EH (cell line): ENCODE data around the gene SLC43A3.
"Not testable (repeated sequence)": the region's sequence is repeated elsewhere in the genome, so short reads cannot be mapped to it uniquely, and the experiment has no call there.

ENCODE experiments used
- DNase-seq: peaks from one replicate; pipeline ENCODE4 v3.0.0-alpha.2; 2015; ENCODE audit warnings: low read depth

The SLC43A3 gene

DNA sequence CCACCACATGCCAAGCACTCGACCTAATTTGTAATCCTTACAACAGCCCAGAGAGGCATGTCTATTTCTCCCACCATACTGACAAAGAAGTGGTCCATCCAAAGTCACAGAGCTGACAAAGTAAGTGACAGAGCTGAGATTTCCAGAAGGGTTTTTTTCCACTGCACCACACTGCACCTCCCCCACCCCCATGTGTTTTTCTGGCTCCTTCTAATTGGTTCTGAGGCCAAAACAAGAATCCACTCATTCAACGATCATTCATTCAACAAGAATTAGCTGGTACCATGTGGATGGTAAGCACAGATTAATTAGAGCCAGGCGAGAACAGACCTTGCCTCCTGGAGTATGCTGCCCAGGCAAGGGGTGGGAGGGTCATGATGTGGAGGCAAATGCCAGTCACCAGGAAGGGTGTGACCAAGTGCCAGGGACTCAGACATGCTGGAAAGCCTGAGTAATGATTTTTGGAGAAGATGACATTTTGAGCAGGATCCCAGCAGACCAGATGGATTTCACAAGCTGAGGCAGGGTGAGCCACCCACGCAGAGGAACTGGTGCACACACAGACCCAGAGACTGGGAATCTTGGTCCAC lies 21.6 kb downstream of the SLC43A3 start:
- DNase-seq = no peak

DNA sequence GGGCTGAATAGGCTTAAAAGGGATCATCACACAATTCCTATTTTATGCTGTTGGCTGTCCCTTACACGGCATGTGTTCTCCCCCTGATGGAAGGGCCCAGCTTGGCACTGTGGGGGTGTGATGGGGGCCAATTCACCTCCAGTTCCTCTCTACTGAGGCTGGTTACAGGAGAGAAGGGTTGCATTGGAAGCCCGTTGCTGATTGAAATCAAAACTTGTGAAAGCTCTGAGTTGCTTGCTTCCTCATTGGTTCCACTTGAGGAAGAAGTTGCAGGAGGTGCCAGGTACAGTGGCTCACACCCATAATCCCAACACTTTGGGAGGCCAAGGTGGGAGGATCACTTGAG lies 23.1 kb downstream of the SLC43A3 start:
- no peak for DNase-seq

DNA sequence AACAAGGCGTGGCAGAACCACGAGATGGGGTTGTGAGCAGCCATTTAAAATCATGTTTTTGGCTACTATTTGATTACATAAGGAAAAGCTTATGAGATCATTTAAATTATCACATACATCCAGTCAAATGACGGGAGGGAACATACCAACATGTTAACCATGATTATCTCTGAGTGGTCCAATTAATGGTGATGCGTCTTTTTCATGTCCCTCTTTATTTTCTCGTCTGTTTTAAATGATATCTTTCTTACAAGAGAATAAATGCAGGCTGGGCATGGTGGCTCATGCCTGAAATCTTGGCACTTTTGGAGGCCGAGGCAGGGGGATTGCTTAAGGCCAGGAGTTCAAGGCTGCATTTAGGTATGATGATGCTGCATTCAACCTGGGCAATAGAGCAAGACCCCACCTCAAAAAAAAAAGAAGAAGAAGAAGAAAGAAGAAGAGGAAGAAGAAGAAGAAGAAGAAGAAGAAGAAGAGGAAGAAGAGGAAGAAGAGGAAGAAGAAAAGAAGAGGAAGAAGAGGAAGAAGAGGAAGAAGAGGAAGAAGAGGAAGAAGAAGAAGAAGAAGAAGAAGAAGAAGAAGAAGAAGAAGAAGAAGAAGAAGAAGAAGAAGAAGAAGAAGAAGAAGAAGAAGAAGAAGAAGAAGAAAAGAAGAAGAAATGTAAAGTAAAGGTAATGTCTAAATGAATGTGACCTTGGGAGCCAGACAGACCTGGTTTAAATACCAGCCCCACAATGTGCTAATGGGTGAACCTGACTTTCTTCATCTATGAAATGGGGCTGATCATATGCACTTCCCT lies 23.7 kb downstream of the SLC43A3 start:
- DNase-seq = not testable (repeated sequence)

DNA sequence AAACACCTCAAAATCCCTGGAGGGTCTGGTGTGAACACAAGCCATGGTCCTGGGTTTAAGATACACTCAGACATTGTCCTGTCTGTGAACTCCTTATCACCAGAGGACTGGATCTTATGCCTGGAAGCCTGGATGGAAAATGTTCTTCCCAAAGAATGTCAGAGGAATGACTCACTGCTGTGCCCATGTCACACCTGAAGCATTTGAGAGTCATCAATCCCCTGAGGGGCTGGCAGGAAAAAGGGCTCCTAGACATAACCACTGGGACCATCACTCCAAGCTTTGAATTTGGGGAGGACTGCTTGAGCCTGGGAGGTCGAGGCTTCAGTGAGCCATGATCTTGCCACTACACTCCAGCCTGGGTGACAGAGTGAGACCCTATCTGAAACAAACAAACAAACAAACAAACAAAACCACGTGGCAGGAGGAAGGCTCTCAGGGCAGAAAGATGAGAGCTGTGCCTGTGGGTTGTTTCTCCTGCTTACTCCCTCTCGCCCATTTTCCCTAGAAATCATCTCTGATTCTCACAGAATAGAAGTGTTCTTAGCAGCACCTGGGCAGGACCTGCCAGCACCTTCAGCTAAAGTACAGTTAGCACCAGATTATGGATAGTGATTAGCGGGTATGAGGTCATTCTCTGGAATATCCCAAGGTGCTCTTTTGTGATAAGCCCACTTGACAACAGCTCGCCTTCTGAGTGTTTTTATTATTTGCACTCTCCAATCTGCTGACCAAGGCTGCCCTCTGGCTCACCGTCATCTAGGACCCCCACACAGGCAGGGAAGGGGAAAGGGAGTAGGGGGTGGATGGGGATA lies 24.5 kb downstream of the SLC43A3 start:
- peak; percentile 23 for DNase-seq

DNA sequence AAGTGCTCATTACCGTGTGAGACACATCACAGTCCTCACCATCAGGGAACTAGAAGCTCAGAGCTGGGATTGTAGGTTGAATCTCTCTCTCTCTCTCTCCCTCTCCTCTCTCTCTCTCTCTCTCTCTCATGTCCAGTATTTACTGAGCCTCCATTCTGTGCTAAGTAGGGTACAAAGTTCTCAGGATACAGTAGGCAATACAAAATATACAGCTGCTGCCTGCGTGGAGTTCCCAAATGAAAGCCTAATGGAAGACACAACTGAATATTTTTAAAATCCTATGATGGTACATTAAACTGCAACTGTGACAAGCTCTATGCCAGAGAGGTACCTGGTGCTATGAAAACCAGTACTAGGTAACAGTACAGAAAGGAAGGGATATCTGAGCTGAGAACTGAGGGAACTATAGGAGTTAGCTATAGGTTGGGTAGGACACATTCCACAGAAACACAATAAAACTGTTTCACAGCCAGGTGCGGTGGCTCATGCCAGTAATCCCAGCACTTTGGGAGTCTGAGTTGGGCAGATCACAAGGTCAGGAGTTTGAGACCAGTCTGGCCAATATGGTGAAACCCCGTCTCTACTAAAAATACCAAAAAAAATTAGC lies 26.8 kb downstream of the SLC43A3 start:
- DNase-seq = no peak

DNA sequence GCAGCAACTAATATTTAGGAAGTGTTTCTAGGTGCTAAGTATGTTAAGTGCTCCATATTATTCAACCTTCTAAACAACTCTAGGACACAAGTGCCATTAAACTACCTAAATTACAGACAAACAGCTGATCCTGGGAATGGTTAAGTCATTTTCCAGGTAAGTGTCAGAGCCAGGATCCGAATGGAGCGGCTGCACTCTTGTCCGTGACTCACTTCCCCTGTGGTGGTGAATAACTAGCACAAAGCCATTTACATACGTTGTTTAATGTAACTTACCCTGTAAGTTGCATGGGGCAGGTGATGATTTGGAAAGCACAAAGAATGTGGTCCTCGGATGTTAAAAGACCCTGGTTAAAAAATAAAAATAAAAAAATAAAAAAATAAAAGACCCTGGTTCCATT lies 27.7 kb downstream of the SLC43A3 start:
- DNase-seq = no peak

DNA sequence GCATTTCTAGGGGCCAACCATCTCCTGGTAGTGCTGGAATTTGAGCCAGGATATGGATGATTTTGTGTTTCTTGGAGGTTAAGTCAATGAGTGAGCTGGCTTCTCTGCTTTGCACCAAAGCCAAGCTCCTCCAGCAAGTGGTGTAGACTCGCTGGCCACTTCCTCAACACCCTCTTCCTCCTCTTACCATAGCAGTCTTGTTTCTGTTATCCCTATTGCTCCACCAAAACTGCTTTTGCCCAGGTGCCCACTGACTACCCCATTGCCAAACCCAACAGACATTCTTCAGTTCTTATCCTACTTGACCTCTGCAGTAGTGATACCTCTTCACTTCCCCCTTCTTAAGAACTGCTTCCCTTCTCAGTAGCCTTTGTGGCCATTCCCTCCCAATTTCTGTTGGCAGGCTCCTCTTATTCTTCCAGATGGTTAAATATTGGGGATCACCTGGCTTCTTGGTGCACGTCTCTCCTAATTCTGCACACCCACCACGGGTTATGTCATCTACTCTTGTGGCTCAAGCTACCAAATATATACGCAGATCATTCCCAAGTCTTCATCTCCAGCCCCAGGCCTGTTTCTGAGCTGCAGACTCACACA lies 29.4 kb downstream of the SLC43A3 start:
- no peak for DNase-seq

DNA sequence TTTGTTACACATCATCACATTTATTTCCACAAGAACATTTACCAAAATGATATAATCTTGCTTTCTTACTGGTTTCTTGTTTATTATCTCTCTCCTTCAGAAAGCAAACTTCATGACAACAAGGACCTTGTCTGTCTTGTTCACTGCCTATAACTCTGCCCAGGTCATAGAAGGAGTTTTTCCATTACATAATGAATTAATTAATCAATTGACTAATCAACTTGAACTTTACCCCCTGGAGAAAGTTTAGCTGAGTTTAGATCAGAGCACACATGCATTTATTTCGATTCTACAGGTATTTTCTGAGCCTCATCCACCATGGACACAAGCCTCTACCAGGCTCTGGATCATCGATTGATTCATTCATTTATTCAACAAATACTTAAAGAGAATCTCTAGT lies 30.2 kb downstream of the SLC43A3 start:
- no peak for DNase-seq

DNA sequence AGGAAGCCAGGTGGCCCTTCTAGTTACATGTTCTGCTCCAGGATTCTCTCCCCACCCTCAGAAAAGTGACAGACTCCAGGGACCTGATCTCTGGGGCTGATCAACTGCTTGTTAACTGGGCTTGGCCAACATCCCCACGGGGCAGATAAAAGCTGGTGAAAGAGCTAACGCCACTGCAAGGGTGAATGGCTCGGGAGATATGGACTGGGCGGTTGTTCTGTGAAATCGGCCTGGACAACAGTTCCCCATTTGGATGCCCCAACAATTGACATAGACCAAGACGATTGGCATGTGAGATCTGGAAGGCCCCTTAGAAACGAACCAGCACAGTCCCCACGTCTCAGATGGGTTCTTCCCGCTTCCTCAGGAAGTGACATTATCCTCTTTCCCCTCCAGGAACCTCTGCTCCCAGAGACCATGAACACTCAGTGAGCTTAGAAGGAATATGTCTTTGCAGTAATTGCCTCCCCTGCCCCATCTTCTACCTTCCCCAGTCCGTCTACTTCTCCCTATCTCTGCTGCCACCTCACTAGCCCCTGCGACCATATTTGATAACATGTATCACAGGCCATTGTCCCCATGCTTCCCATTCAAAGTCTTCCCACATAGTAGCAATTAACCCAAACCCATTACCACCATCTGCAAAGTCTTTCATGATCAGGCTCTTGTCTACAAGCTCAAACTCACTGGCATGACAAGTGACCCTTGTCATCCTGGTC lies 30.9 kb downstream of the SLC43A3 start:
- DNase-seq = no peak

DNA sequence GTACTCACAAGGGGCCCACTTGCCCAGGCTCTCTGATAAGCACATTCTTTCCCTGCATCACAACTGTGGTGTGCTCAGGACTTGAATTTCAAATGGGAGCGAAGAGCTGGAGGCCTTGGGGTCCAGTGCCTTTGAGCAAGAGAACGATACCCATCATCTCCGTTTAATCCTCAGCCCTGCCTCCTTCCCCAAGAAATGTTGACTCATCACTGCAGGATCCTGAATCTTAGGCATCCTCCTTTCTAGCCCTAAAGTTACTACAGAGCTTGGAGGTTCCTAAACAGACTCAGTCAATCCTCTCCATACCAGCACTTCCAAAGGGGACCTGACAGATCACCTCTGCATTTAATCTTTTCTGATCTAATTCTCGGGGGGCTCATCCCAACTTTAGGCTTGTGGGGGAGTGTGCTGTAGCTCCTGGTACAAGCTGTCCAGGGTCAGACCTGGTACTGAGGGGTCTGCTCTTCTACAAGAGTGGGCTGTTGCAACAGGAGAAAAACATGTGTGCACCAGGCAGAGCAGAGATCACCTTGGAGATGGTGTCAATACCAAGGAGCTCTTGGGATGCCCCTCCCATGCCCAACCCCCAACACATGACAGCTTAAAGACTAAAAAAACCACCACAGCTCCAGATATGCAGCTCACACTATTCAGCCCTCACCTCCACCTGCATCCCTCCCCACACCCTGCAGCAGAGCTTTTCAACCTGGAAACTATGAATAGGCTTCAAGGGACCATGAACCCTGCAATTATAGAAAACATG lies 32.5 kb downstream of the SLC43A3 start:
- DNase-seq = no peak

DNA sequence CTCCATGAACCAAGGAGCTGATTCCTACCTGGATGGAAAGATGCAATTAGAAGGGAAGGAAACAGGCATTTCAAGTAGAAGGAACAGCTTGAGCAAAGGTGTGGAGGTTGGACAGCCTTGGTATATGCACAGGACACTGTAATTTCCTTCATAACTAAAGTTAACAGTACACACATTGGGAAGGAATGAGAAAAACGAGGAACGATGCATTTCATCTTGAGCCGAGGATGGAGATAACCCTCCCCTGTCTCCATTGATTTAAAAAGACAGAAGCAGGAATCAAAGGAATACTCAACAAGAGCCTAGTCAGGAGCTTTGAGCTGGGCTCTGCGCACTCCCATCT lies 34.2 kb downstream of the SLC43A3 start:
- no peak for DNase-seq

DNA sequence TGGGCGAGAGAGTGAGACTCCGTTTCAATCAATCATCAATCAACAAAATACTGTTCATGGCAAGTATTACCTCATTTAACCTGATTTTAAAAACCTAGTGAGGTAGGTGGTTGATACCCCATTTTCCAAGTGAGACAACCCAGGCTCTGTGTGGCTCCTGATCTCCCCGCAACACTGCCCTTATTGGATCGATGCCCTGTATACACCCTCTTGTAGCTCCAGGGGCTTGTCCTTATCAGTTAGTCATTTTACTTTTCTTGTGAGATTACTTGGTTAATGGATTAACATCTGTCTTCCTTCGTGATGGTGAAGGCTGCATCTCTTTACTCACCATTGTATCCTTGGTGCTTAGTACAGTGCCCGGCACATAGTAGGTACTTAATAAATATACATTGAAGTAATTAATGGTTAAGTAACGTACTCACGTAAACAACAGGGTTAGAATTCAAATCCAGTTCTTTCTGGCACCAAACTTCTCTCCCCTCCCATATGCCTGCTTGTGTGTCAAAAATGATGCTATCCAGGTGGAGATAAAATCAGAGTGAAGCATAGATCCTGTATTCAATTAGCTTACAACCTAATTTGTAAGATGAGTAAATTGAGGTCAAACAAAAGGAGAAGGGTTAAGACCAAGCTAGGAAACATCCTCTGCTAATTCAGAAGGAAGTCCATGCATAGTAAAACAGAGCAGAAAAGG lies 34.7 kb downstream of the SLC43A3 start:
- no peak for DNase-seq

DNA sequence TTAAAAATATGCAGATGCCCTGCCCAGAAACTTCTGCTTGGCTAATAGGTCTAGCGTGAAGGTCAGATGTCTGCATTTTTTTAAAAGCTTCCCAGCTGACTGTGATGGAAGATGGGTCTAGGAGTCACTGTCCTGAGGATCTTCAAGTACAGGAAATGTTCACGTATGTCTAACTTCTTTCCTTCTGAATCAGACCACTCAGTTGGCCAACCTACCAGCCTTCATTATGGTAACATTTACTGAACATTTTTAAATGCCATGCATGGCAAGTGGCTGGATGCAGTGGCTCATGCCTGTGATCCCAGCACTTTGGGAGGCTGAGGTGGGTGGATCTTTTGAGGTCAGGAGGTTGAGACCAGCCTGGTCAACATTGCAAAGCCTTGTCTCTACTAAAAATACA lies 35.4 kb downstream of the SLC43A3 start:
- DNase-seq = peak; percentile 9

DNA sequence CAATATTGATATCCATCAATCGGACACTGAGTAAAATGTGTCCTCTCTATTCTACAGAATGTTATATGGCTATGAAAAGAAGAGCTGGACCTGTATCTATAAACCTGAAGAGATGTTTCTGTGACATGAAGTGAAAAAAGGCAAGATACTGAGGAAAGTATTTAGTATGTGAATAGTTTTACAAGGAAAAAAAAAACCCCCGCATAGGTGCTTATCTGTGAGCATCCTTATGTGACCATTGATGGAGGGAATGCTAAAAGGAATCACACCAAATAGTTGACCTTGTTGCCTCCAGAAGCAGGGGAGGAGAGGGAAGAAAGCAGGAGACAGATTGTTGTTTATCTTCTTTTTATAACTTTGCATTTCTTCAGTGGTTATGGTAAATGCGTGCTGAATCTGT lies 35.8 kb downstream of the SLC43A3 start:
- DNase-seq = no peak

DNA sequence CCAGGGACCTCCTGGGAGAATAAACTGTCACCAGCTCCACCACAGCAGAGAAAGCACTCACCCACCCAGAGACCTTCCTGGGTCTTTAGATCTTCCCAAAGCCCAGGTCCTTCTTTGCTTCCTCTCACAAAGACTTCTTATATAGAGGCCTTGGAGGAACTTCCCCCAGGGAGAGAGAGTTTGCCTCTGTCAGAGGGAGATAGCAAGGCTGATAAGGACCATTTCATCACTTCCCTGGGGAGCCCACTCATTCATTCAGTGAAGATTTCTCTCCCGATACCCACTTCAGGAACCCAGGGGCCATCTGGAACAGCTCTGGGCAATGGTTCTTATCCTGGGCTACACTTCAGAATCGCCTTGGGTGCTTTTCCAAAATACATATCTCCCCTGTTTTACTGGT lies 36.4 kb downstream of the SLC43A3 start, which contains the start of gene PRG2:
Gene PRG2, minus strand, starts transcription at position 116 of the 400 bp plus-strand sequence. CDS start 706 bp downstream, outside the sequence.
- no peak for DNase-seq

DNA sequence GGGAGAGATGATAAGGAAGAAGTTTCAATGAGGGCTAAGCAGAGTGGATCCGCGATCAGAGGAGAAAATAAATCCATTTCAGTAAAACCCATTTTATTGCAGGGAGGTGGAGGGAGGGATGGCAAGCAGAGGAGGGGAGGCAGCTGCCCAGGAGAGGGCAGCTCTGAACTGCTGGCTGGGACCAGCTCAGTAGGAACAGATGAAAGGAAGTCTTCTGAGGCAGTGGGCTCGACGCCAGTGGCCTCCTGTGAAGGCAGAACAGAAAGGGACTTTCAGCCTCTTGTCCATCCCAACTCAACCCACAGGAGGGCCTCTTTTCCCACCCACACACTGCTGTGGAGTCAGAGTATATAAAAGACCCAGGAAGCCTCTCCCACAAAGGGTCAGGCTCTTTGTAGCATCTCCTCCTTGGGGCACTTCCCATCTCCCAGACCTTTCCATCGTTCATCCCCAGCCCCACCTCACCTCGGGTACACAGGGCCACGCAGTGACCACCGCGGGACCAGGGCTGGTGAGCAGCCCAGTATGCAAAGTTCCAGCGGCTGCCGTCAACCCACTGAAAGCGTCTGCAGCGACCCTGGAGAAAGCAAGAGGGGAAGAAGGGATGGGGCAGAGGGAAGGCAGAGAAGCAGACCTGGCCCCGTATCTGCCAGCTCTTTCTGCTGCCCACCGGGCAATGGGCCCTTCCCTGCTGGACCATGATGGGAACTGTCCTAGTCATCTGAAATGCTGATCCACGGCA lies 39.5 kb downstream of the SLC43A3 start:
- DNase-seq = peak; percentile 7

DNA sequence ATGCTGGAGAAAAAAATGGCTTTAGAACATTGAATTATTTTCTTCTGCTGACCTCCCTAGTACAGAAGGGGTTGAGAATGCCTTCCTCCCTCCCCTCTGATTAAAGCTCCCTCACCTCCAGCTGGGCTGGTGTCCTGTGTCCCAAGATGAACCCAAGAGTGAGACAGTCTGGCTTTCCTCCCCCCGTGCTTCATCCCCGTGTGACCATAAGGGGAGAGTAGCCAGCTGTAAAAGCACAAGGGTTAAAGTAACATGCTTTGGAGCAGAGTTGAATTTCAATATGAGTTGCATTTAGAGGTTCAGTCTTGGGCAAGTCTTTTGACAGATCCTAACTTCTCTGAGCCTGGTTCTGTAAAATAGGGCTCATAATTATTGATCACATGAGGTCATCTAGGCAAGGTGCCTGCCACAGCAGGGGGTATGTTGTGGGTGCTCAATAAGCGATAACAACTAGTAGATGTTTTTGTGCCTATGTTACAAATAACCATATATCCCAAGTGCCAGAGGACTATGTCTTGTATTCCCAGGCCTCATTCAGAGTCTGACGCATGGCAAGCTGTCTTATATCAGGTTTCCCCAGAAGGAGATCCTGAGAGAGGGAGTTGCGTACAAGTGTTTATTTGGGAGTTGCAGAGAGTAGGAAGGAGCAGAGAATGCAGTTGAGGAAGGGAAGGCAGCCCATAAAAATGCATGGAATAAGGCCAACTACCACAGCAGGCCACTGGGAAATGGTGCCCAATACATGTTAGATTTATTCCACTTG lies 40.6 kb downstream of the SLC43A3 start:
- no peak for DNase-seq

DNA sequence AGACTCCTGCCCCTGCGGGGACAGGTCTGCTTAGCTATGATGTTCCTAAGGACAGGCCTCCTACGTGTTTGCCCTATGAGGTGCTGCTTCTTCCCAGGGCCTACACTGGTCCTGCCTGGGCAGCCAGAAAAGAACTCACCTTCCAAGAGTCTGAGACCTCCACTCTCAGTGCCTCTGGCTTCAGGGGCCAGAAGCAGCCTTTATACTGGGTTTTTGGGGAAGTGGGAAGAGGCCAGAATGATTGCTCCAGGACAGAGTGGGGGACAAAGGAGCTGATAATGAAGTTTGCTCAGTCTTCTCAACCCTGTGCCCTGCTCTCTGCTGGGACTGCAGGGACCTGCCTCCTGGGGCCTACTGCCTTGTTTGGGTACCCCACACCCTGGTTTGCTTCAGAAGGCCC lies 45.9 kb downstream of the SLC43A3 start, which contains the start of gene PRG3:
Gene PRG3, minus strand, starts transcription at position 176 of the 400 bp plus-strand sequence. CDS start 442 bp downstream, outside the sequence.
- DNase-seq = no peak

DNA sequence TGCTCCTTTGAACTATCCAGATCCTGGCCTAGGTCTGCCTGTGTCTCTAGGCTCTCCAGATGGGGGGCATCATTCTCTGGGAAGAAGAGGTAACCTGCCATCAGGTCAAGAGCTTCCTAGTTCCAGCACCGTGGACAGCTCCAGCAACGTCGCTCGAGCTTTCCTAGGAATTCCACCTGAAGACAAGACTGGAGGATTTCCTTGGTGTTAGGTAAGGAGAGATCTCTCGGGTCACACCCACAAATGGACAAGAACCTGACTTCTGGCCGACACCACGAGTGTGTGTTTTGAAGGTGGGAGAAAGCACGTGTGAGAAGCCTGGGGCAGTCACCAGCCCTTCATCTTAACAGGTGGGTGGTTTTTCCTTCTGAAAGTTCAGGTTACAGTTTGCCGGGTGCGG lies 47.2 kb downstream of the SLC43A3 start:
- peak; percentile 38 for DNase-seq
